ENCODE results near the gene EEIG1. TPM values are rescaled to one million over a fixed set of nuclear protein-coding genes. Genes with fewer than 3 reads are reported as not detected.

EEIG1 gene
- total RNA-seq, 1 donor from 2014 or later = 13.6 TPM

DNA sequence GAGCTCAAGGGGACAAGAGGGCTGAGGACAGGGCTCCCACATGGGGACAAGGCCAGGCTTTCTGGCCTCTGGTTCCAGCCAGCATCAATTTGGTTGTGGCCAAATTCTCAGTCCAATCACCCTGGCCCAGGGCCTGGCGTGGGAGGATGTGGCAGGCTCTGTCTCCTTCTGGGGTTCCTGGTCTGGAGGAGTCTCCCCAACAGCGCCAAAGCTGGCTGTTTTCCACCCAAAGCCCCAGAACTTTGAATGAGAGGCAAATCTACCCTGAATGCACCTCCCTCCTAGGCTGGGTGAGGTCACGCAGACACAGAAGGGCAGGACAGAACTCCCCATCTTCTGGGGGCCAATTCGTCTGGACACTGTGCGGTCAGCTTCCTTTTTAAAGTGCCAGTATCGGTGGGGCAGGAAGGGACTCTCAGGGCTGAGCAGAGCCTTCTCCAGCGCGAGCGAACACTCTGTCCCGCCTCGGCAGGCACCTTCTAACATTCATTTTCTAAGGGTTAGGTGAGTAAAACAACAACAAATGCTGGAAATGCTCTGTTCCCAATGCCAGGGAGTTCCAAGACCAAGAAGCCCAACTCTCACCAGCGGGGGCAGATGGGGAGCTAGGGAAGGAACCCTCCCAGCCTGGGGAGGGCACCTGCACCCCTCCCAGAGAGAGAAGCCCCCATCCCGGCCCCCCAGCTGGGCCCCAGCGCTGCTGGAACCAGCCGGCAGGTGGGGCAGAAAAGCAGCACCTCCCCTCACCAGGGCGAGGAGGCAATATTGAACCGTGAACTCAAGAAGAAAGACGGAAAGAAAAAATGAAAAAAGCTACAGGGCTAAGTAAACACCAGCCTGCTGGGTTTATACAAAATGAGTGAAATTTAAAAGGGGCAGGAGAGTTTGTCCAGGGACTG is 39.5 kb downstream of the EEIG1 start:
- DNase-seq = no peak

DNA sequence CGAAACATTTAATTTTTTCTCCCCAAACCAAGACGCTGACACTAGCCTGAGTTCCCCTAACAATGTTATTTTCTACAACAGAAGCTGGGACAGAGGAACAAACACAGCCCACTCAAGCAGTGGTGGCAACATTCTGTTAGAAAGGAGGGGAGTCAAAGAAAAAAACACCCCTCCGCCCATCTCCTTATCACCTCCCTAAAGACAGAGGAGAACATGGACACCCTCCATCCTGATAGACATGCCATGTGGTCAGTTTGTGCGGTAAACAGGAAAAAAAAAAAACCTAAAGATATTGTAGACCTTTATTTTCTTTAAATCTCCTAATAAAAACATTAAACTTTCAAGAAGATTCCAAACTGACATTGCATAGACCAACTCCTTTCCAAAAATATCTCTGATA is 40.2 kb downstream of the EEIG1 start:
- no peak for DNase-seq

DNA sequence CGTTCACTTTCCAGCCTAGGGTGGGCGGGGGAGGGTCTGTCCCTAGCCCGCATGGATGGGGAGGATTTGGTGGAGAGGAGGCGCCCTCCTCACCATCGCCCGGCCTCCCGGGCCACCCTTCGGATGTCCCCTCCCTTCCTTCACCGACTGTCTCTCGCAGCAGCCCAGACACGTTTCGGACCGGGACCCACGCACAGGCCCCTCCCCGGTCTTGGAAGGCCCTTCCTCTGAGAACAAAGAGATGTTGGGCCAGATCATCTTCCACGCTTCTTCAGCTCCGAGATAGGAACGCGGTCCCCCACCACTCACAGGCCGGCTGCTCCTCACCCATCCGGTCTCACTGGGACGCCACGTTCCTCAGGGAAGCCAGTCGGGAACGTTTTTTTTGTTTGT is 42.5 kb downstream of the EEIG1 start:
- no peak for DNase-seq

DNA sequence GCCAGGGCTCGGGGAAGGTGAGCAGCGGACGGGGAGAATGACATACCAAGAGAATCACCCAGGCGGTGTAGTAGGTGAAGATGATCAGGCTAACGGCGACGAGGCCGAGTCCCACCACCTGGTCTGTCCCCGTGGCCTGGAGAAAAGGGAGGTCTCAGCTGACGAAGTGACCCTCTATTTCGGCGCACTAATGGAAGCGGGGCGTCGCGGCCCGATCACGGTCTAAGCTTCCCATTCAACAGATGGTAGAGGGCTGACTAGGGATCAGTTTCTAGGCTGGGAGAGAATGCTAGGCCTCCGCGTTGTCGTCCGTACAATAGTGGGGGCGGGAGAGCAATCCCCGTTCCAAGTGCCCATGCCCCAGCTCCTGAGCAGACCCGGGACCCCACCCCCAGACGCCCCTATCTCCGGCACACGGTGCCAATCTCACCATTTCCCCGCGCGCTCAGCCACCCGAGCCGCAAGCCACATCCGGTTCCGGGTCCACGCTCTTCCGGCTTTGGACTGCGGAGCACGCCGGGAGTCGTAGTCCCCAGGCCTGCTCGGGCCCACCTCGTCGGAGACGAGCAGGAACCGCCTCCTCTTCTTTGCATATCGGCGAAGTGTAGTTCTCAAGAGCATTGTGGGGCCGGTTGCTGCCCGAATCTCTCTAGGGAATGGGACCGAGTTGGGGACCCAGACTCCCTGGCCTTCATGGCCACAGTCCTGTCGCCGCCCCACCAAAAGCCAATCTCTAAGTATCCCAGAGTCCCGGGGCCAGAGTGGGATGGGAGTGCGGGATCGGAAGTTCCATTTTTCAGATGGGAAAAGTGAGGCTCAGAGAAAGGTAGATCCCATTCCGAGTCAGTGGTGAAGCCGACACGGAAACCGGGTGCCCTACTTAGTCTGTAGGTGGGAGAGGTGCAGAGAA is 43.1 kb downstream of the EEIG1 start, which contains the start of gene DPM2:
Gene DPM2, minus strand, starts transcription at position 467 of the 910 bp plus-strand sequence. Its CDS starts 34 bp downstream, at position 433.
- DNase-seq = peak; percentile 94

DNA sequence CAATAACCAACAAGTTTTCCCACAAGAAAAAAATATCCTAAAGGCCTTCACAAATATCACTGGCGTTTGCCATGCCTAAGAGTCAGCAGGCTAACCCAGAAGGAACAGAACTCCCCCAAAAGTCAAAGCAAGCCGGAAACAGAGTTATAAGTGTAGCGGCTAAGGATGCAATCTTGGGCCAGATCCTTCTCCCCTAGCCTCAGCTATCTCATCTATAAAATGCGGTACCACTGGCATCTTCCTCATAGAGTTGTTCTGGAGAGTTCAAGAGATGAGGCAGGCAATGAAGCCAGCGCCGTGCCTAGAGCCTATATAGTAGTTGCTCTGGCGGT is 43.8 kb downstream of the EEIG1 start:
- no peak for DNase-seq

DNA sequence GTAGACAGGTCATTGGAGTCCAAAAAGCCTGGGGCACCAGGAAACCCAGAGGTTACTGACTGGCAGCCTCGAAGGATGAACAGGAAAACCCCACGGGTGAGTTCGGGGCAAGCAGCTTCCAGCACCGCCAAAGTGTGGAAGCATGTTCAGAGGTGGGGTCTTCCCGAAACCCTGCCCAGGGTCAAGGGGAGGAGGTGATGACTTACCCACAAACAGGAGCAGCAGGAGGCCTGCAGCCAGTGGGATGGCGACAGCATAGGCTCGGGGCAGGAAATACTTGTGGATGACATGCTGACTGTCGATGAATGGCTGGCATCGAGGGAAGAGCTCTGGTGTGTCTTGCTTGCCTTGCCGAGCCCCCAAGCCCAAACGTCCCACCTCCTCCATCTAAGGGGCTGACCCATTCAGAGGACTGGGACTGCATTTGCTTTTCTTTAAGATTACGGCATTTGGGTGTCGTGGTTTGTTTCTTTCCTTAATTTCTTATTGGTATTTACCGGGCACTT is 44.4 kb downstream of the EEIG1 start:
- no peak for DNase-seq

DNA sequence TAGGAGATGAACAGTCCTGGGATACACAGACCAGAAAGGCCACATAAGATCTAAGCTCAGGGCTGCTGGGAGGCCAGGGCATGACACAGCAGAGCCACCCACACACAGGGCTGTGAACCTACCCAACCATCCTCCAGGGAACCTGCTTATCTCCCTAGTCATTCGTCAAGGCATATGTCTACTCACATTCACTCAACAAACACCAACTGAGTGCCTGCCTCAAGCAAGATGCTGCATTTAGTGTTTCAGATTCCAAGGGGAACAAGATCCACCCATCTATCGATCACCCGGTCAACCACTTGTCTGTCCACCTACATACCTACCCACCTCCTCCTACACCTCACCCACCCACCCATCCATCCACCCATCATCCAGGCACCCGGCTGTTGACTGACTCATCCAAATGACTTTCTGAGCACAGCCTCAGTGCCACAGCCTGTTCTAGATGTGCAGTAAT is 45.0 kb downstream of the EEIG1 start:
- no peak for DNase-seq

DNA sequence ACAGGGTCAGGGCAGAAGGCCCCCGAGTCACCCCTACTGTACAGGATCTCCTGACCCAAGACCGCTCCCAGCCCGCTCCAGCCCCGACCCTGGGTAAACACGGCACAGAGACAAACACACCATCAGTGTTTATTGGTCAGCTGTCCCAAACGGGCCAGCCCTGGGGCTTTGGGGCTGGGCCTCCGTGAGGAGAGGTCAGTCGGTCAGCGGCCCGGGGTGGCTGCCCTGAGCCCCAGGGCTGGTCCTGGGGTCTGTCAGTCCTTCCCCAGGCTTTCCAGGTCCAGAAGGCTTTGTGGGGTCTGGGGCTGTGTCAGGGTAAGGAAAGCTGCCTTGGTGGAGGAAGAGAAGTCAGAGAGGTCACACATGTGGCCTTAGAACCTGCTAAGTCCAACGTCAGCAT is 45.8 kb downstream of the EEIG1 start:
- DNase-seq = no peak

DNA sequence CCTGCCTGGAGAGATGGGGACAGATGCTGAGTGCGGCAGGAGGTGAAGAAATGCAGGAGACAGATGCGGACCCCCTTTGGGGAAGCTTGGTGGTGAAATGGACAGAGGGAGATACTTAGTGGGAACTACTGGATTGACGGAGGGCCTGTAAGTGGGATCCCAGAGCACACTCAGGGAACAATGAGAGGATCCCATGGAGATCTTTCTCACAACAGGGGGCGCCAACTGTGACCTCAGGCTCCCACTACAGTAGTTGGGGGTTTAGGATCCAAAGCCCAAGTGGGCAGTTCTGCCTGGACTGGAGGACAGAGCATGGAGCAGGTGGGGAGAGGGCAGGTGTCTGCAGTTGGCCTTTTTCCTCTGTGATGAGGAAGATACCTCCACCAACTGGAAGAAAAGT is 46.5 kb downstream of the EEIG1 start:
- no peak for DNase-seq

DNA sequence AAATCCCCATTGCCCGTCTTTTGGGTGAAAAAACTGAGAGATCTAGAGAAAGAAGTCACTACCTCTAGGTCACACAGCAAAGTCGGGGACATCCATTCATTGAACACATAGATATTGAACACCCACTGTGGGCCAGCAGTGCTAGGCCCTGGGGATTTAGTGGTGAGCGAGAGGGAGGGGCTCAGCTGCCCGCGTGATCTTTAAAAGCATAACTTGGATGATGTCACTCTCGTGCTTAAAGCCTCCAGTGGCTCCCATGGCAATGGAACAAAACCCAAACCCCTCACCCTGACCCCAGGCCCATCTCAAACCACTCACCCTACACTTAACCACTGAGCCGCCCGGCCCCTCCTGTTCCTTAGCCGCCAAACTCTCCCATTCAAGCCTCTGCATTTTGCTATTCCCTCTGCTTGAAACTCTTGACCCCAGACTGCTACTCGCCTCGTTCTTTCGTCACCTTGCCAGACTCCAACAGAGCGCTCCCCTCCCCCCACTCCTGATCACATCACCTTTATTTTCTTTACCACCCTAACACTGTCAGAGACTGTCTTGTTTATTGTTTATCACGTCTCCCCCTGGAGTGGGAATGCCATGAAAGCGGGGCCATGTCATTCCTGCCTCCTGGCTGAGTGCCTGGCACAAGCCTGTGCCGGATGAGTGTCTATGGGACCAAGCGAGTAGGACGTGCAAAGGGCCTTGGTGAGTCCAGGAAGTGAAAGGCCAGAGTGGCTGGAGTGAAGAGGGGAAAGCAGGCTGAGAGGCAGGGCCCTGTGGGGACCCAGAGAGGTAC is 49.5 kb downstream of the EEIG1 start:
- peak; percentile 48 for DNase-seq

Other genes with a start within 250 kb of the EEIG1 start
- 2.8 TPM for gene TOR2A, start 245.7 kb downstream of the EEIG1 start, total RNA-seq
- 13.6 TPM for gene SH2D3C, start 202.3 kb downstream of the EEIG1 start, total RNA-seq
- gene CDK9, start 195.0 kb downstream of the EEIG1 start, total RNA-seq = 47.2 TPM
- gene FPGS, start 178.1 kb downstream of the EEIG1 start, total RNA-seq = 52.9 TPM
- gene ENG, start 126.3 kb downstream of the EEIG1 start, total RNA-seq = 11.6 TPM
- 416 TPM for gene AK1, start 103.3 kb downstream of the EEIG1 start, total RNA-seq
- gene ST6GALNAC6, start 81.4 kb downstream of the EEIG1 start, total RNA-seq = 34.0 TPM
- 39.8 TPM for gene ST6GALNAC4, start 63.9 kb downstream of the EEIG1 start, total RNA-seq
- gene PIP5KL1, start 50.2 kb downstream of the EEIG1 start, total RNA-seq = not detected
- 11.6 TPM for gene DPM2, start 43.1 kb downstream of the EEIG1 start, total RNA-seq
- 9.6 TPM for gene NAIF1, start 86.3 kb upstream of the EEIG1 start, total RNA-seq
- gene SLC25A25, start 87.2 kb upstream of the EEIG1 start, total RNA-seq = 39.2 TPM
- gene PTGES2, start 146.7 kb upstream of the EEIG1 start, total RNA-seq = 55.2 TPM
- gene LCN2, start 168.5 kb upstream of the EEIG1 start, total RNA-seq = 19.7 TPM
- 34.5 TPM for gene BBLN, start 179.3 kb upstream of the EEIG1 start, total RNA-seq
- gene CIZ1, start 210.6 kb upstream of the EEIG1 start, total RNA-seq = 30.1 TPM
- gene DNM1, start 222.4 kb upstream of the EEIG1 start, total RNA-seq = 31.9 TPM